ENCODE data around the gene PIR.

The PIR gene

GRCh38 chrX:15349046-15349445 is 144.1 kb downstream of the PIR start:
- DNase-seq (ENCODE audit: low read depth in 2 of 2), result no peak

- no peak for DNase-seq (ENCODE audit: low read depth in 2 of 2)
Measured at GRCh38 chrX:15345976-15346375, 147.2 kb downstream of the PIR start.

GRCh38 chrX:15344106-15344505 is 149.0 kb downstream of the PIR start:
- DNase-seq (ENCODE audit: low read depth in 2 of 2), result no peak

GRCh38 chrX:15343075-15343476 is 150.1 kb downstream of the PIR start:
- no peak for DNase-seq (ENCODE audit: low read depth in 2 of 2)

- no peak for DNase-seq (ENCODE audit: low read depth in 2 of 2)
Measured at GRCh38 chrX:15340867-15341266, 152.3 kb downstream of the PIR start.

GRCh38 chrX:15336023-15336413 is 157.1 kb downstream of the PIR start:
- DNase-seq (ENCODE audit: low read depth in 2 of 2), result no peak

GRCh38 chrX:15335135-15336022 is 157.8 kb downstream of the PIR start, which contains the start of gene PIGA:
Gene PIGA (minus strand): TSS chrX:15335523. CDS start chrX:15331930, 3,593 bp downstream.
- DNase-seq (ENCODE audit: low read depth in 2 of 2), result peak; percentile 88 to 89
